Measurements from ENCODE around the gene ZMYND8. TPM values are rescaled to one million over a fixed set of nuclear protein-coding genes. Genes with fewer than 3 reads are reported as not detected.

The ZMYND8 gene
- total RNA-seq, 2 donors from 2014 or later, result 22.0 to 35.3 TPM

DNA sequence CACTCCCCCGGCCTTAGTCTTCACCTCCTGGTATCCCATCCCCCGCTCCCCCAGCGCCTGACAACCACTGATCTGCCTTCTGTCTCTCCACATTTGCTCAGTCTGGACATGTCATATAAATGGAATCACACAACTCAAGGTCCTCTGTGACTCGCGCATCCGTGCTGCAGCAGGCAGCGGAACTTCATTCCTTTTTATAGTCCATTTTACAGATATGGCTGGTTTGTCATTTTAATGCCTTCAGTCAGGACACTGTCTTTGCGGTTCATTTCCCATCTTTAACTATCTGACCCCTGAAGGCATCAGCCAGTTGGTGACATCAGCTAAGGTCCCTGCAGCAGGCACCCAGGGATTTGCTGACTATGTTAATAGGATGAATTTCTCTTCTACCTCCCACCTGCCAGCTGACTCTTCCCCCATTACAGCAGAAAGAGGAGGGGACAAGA is 125.7 kb downstream of the ZMYND8 start:
- Histone ChIP-seq H3K9me3 (no peaks in the 10 kb centered on the region), H3K4me3 (no peak overlapping the region), H3K4me1 (peaks cover 0 to 13% of the 10 kb centered on the region in 2 donors), H3K27me3 (no peaks in the 10 kb centered on the region), H3K36me3 (peaks cover 63% of the 10 kb centered on the region), H3K27ac (no peak overlapping the region)
- TF ChIP-seq CTCF (IDR thresholded peaks at IDR 0.05), result no peak
- DNase-seq (ENCODE audit: low spot score), result no peak

DNA sequence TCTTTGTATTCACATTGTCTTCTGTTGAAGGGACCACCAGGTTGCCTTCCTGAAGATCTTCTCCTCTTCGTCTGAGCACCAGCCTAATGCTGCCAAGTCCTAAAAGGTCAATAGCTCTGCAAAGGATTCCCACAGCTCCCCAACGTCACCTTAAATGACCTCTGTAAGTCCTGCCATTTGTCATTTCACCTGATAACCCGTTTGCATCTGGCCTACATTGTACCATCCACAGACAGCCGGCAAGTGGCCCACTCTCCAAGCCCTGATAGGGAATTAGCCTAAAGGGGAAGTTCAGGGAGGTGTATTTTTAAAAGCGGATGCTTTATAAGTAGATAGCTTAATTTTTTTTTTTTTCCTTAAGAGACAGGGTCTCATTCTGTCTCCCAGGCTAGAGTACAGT is 127.8 kb downstream of the ZMYND8 start:
- Histone ChIP-seq H3K4me3 (no peak overlapping the region), H3K9me3 (no peaks in the 10 kb centered on the region), H3K27me3 (no peaks in the 10 kb centered on the region), H3K36me3 (peaks cover 54% of the 10 kb centered on the region), H3K27ac (no peak overlapping the region), H3K4me1 (peaks cover 0 to 13% of the 10 kb centered on the region in 2 donors)
- no peak for TF ChIP-seq CTCF (IDR thresholded peaks at IDR 0.05)
- no peak for DNase-seq (ENCODE audit: low spot score)

GRCh38 chr20:47227576-47227975 is 128.9 kb downstream of the ZMYND8 start:
- no peaks in the 10 kb centered on the region for H3K27me3 ChIP-seq
- no peak overlapping the region for H3K4me3 ChIP-seq
- DNase-seq (ENCODE audit: low spot score), result no peak
- no peak overlapping the region for H3K27ac ChIP-seq
- peaks cover 56% of the 10 kb centered on the region for H3K36me3 ChIP-seq
- H3K4me1 ChIP-seq, result peaks cover 0 to 13% of the 10 kb centered on the region in 2 donors
- no peak for TF ChIP-seq CTCF (IDR thresholded peaks at IDR 0.05)
- H3K9me3 ChIP-seq, result no peaks in the 10 kb centered on the region

- Histone ChIP-seq H3K27ac (no peak overlapping the region), H3K27me3 (no peaks in the 10 kb centered on the region), H3K4me3 (no peak overlapping the region), H3K36me3 (peaks cover 61% of the 10 kb centered on the region), H3K4me1 (peaks cover 0 to 13% of the 10 kb centered on the region in 2 donors), H3K9me3 (no peaks in the 10 kb centered on the region)
- no peak for TF ChIP-seq CTCF (IDR thresholded peaks at IDR 0.05)
- DNase-seq (ENCODE audit: low spot score), result no peak
Observed at GRCh38 chr20:47227119-47227518, 129.4 kb downstream of the ZMYND8 start.

GRCh38 chr20:47225458-47225857 is 131.0 kb downstream of the ZMYND8 start:
- H3K27me3 ChIP-seq, result no peaks in the 10 kb centered on the region
- no peaks in the 10 kb centered on the region for H3K9me3 ChIP-seq
- TF ChIP-seq CTCF (IDR thresholded peaks at IDR 0.05), result no peak
- DNase-seq (ENCODE audit: low spot score), result no peak
- H3K36me3 ChIP-seq, result peaks cover 77% of the 10 kb centered on the region
- no peak overlapping the region for H3K4me3 ChIP-seq
- no peak overlapping the region for H3K27ac ChIP-seq
- no peaks in the 10 kb centered on the region for H3K4me1 ChIP-seq

DNA sequence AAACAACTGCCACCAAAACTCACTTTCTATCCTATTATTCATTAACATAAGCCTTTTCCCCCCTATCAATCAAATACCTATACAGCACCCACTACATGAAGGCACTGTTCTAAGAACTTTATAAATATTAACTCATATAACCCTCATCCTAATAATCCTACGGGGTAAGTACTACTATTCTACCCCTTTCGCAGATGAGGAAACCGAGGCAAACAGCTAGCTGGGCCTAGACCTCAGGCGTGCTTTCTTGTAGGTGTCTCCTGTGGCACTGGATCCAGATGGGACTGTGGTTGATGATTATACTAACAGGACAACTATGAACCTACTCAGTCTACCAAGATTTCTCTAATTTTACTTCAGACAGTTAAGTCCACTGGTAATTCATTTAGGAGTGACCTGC is 131.6 kb downstream of the ZMYND8 start:
- H3K4me1 ChIP-seq, result no peaks in the 10 kb centered on the region
- H3K9me3 ChIP-seq, result no peaks in the 10 kb centered on the region
- H3K27ac ChIP-seq, result no peak overlapping the region
- no peaks in the 10 kb centered on the region for H3K27me3 ChIP-seq
- H3K4me3 ChIP-seq, result no peak overlapping the region
- peaks cover 80% of the 10 kb centered on the region for H3K36me3 ChIP-seq
- TF ChIP-seq CTCF (IDR thresholded peaks at IDR 0.05), result no peak
- DNase-seq (ENCODE audit: low spot score), result no peak

All from right atrium auricular region (tissue), 2 donors.